ENCODE measurements around the gene SHD.

The SHD gene

GRCh38 chr19:4334929-4335570 is 56.0 kb downstream of the SHD start:
- DNase-seq (ENCODE audit: extremely low spot score) = no peak
- no peak for TF ChIP-seq CTCF (IDR thresholded peaks at IDR 0.05; ENCODE audit: control extremely low read depth, extremely low read depth, low read depth, missing control alignments)
- CTCF ChIA-PET = no interaction called here
- POLR2A ChIA-PET = no interaction called here

- no peak for TF ChIP-seq CTCF (IDR thresholded peaks at IDR 0.05; ENCODE audit: control extremely low read depth, extremely low read depth, low read depth, missing control alignments)
- CTCF ChIA-PET = interaction anchor here (2.2 to 3.9 kb wide), 2 partner anchors 14 to 105 kb away, joined by 4 to 21 read pairs; no protein-coding TSS in a partner anchor
- POLR2A ChIA-PET = no interaction called here
- peak; percentile 8 for DNase-seq (ENCODE audit: extremely low spot score)
Observed at GRCh38 chr19:4337906-4338440, 58.9 kb downstream of the SHD start.

- POLR2A ChIA-PET = interaction anchor here (0.6 kb wide), 1 partner anchor 100 kb away, joined by 4 read pairs; no protein-coding TSS in a partner anchor
- no peak for TF ChIP-seq CTCF (IDR thresholded peaks at IDR 0.05; ENCODE audit: control extremely low read depth, extremely low read depth, low read depth, missing control alignments)
- CTCF ChIA-PET = interaction anchor here (1.0 to 3.9 kb wide), 5 partner anchors 9 to 106 kb away, joined by 3 to 21 read pairs (median 4); no protein-coding TSS in a partner anchor
- peak; percentile 42 for DNase-seq (ENCODE audit: extremely low spot score)
Observed at GRCh38 chr19:4338441-4339355, 59.6 kb downstream of the SHD start, which contains the start of gene STAP2. STAP2 (minus strand) TSS chr19:4338827; CDS start chr19:4338753, 74 bp downstream.

All from GM10248 (cell line).